ENCODE data around the gene NHS. TPM values are rescaled to one million over a fixed set of nuclear protein-coding genes. Genes with fewer than 3 reads are reported as not detected.

The NHS gene
- total and polyA plus RNA-seq, 2 of the 4 experiments (the other 2 are of a cell fraction): 0.36 to 0.90 TPM

- Histone ChIP-seq H2BK15ac (ENCODE audit: low read depth, low read length) (no peak overlapping the region), H4K5ac (ENCODE audit: low read depth, low read length) (no peak overlapping the region), H3K23ac (ENCODE audit: low read depth, low read length) (no peak overlapping the region), H3K4me2 (ENCODE audit: low read depth, low read length) (no peak overlapping the region), H3K27ac (ENCODE audit: insufficient read depth, low read length) (no peak overlapping the region), H2AK5ac (ENCODE audit: low read depth, low read length) (no peak overlapping the region), H3K36me3 (ENCODE audit: control insufficient read depth, insufficient read depth, low read length) (no peaks in the 10 kb centered on the region), H3K9me3 (ENCODE audit: control insufficient read depth, insufficient read depth, low read length) (no peaks in the 10 kb centered on the region), H4K91ac (ENCODE audit: insufficient read depth, low read depth, low read length) (no peak overlapping the region), H4K8ac (ENCODE audit: low read depth in 2 of 2, low read length in 2 of 2) (no peak overlapping the region), H3K4me1 (ENCODE audit: control insufficient read depth, insufficient read depth, low read length) (no peaks in the 10 kb centered on the region), H3K18ac (ENCODE audit: low read depth, low read length) (no peak overlapping the region), H3K79me1 (ENCODE audit: low read depth in 1 of 2, low read length in 2 of 2) (no peaks in the 10 kb centered on the region), H2AFZ (replicated peaks; ENCODE audit: low read length, poor library complexity) (no peak overlapping the region), H3K14ac (replicated peaks; ENCODE audit: low read depth, low read length) (no peak overlapping the region), H2BK120ac (ENCODE audit: low read depth, low read length) (no peak overlapping the region), H3K4me3 (ENCODE audit: insufficient read depth, low read depth, low read length) (no peak overlapping the region), H3K9ac (ENCODE audit: low read depth, low read length) (no peak overlapping the region), H3K4ac (ENCODE audit: low read depth, low read length) (no peak overlapping the region), H4K20me1 (ENCODE audit: insufficient read depth, low read length) (no peaks in the 10 kb centered on the region), H2BK20ac (ENCODE audit: low read depth, low read length) (no peak overlapping the region), H3K27me3 (ENCODE audit: control insufficient read depth, insufficient read depth, low read length) (no peaks in the 10 kb centered on the region; the same call in none of the 2 replicates), H3K56ac (ENCODE audit: extremely low read depth, insufficient read depth, low read length) (no peak overlapping the region), H3K9me1 (ENCODE audit: insufficient read depth, low read length) (no peaks in the 10 kb centered on the region), H2AK9ac (replicated peaks; ENCODE audit: low read depth, low read length, poor library complexity) (no peak overlapping the region), H2BK5ac (ENCODE audit: low read depth, low read length, poor library complexity, severe bottlenecking) (no peak overlapping the region)
- TF ChIP-seq FOS (IDR thresholded peaks at IDR 0.05; ENCODE audit: low read depth, low read length): no peak
- TF ChIP-seq SMC3 (IDR thresholded peaks at IDR 0.05; ENCODE audit: low read depth, low read length): no peak
- no peak for TF ChIP-seq CHD1 (IDR thresholded peaks at IDR 0.05; ENCODE audit: low read depth, low read length)
- no peak for TF ChIP-seq RAD21 (IDR thresholded peaks at IDR 0.05; ENCODE audit: low read length)
- no peak for TF ChIP-seq NFE2L2 (IDR thresholded peaks at IDR 0.05; ENCODE audit: low read depth, low read length)
- no peak for TF ChIP-seq MAZ (IDR thresholded peaks at IDR 0.05; ENCODE audit: borderline replicate concordance, low read depth, low read length)
- TF ChIP-seq, protein P1, sequence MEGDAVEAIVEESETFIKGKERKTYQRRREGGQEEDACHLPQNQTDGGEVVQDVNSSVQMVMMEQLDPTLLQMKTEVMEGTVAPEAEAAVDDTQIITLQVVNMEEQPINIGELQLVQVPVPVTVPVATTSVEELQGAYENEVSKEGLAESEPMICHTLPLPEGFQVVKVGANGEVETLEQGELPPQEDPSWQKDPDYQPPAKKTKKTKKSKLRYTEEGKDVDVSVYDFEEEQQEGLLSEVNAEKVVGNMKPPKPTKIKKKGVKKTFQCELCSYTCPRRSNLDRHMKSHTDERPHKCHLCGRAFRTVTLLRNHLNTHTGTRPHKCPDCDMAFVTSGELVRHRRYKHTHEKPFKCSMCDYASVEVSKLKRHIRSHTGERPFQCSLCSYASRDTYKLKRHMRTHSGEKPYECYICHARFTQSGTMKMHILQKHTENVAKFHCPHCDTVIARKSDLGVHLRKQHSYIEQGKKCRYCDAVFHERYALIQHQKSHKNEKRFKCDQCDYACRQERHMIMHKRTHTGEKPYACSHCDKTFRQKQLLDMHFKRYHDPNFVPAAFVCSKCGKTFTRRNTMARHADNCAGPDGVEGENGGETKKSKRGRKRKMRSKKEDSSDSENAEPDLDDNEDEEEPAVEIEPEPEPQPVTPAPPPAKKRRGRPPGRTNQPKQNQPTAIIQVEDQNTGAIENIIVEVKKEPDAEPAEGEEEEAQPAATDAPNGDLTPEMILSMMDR (conservative IDR thresholded peaks at IDR 0.05; ENCODE audit: low read depth, low read length): no peak
- TF ChIP-seq MXI1 (IDR thresholded peaks at IDR 0.05; ENCODE audit: borderline replicate concordance, low read depth, low read length): no peak
- TF ChIP-seq USF2 (IDR thresholded peaks at IDR 0.05; ENCODE audit: low read depth, low read length): no peak
- no peak for TF ChIP-seq ELK1 (IDR thresholded peaks at IDR 0.05; ENCODE audit: borderline replicate concordance, low read depth, low read length)
- TF ChIP-seq RCOR1 (IDR thresholded peaks at IDR 0.05; ENCODE audit: insufficient replicate concordance, low read length): no peak
- TF ChIP-seq CEBPB (IDR thresholded peaks at IDR 0.05; ENCODE audit: low read depth, low read length): no peak
- no peak for TF ChIP-seq BHLHE40 (IDR thresholded peaks at IDR 0.05; ENCODE audit: low read depth, low read length)
- no peak for TF ChIP-seq MAFK (IDR thresholded peaks at IDR 0.05; ENCODE audit: low read depth, low read length)
- TF ChIP-seq RFX5 (IDR thresholded peaks at IDR 0.05; ENCODE audit: low read depth, low read length): no peak
- no peak for TF ChIP-seq POLR2A (IDR thresholded peaks at IDR 0.05; ENCODE audit: low read depth, low read length)
- dilution Hi-C loops (cut with HindIII; ENCODE audit: low sequenced_read_pairs, unreplicated experiment) (no loop called here), intact Hi-C loops (cut with micrococcal nuclease) (no loop called here), in situ Hi-C loops (cut with MboI; ENCODE audit: low sequenced_read_pairs) (no loop called here)
- CTCF ChIA-PET: interaction anchor here (0.6 to 1.1 kb wide), 3 partner anchors 10 to 106 kb away, joined by 3 read pairs; no protein-coding TSS in a partner anchor
- POLR2A ChIA-PET (ENCODE audit: unreplicated experiment): no interaction called here
- 80% methylated on average over 1 of the region's 5 CpGs; no CpG with 5 or more reads in 1 of the 2 experiments for WGBS, 2 experiments (ENCODE audit: extremely low coverage in 2 of 2, insufficient read length in 1 of 2)
- ATAC-seq (ENCODE audit: low read depth): peak; percentile 54
- no TSS peak for BruUV-seq (replicated peaks)
- peak; percentile 51 for DNase-seq
These were observed 239.1 kb downstream of the NHS start for GRCh38 chrX:17613979-17614588.
